Measurements from ENCODE around the gene SPRYD3.

DNA sequence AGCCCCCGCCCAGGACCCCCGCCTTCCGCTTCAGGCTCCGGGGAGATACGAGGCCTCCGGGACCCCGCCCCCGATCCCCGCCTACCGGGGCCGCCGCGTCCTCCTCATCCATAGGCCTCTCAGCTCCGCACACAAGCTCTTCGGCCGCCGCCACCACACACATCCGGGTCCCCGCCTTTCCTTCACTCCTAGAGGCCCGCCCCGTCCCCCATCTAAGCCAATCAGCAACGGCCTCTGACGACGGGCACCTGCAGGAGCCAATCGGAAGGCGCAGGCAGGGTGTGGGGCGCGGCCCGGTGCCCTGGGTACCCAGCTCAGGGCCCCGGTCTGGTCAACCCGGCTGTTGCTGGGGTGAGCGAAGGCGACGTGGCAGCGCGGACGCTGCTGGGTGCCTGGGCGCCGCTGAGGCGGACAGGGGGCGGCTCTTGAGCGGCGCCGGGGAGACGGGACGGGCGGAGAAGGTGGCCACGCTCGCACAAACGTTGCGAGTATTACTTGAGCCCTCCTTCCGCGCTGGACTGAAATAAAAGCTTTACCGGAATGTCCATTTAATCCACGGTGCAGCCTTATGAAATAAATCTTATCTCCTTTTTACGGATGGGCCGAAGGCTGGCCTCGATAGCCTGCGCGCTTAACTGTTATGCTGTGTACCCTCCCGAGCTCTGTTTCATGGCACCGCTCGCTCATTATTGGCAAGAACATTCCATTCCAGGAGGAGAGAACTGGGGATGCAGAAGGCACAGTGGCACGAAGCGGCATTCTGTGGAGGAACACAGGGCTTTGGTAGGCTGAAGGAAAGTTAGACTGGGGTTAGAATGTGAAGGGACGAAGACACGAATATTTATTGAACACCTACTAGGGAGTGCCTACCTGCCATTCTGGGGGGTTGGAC, at the start of gene SPRYD3:
- TF ChIP-seq, protein P1, sequence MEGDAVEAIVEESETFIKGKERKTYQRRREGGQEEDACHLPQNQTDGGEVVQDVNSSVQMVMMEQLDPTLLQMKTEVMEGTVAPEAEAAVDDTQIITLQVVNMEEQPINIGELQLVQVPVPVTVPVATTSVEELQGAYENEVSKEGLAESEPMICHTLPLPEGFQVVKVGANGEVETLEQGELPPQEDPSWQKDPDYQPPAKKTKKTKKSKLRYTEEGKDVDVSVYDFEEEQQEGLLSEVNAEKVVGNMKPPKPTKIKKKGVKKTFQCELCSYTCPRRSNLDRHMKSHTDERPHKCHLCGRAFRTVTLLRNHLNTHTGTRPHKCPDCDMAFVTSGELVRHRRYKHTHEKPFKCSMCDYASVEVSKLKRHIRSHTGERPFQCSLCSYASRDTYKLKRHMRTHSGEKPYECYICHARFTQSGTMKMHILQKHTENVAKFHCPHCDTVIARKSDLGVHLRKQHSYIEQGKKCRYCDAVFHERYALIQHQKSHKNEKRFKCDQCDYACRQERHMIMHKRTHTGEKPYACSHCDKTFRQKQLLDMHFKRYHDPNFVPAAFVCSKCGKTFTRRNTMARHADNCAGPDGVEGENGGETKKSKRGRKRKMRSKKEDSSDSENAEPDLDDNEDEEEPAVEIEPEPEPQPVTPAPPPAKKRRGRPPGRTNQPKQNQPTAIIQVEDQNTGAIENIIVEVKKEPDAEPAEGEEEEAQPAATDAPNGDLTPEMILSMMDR (IDR thresholded peaks at IDR 0.05; ENCODE audit: insufficient read depth, low read depth, low read length): no peak
- TF ChIP-seq EZH2 (IDR thresholded peaks at IDR 0.05; ENCODE audit: insufficient read depth, low read length): no peak

Data from astrocyte (in vitro differentiated cells and primary cell).